ENCODE measurements around the gene MUC2. TPM values are rescaled to one million over a fixed set of nuclear protein-coding genes. Genes with fewer than 3 reads are reported as not detected.

MUC2 gene
- total RNA-seq, 1 donor from 2014 or later = not detected

DNA sequence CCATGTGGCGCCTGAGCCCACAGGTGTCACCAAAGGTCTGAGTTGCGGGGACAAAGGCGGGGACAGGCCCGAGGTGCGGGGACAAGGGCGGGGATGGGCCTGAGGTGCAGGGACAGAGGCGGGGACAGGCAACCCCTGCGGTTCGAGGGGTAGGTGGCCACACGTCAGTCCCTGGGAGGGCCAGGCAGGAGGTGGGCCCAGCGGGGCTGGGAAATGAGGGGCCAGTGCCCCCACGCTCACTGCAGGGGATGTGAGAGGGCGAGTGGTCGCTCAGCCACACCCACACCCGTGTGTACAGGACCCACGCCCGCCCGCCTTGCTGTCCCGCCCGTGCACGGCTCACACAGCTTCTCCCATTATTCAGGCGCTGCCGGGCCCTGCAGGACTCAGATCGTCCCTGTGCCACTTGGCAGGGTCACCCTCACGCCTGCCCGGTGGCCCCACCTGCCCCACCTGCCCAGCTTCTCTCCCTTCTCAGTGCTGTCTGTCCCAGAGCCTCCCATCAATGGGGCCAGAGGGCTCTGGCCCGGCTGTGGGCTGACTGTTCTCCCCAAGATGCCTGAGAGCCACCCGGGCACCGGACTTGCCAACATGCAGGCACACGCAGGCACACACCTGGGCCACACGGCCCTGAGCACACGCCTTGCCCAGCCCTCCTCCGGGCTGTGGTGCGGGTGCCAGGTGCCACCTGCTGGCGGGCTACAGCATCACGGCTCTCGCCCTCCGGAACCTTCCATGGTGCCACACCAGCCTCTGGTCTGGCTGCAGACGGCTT lies 23.9 kb upstream of the MUC2 start:
- DNase-seq (ENCODE audit: low read depth, low spot score) = peak; percentile 22

DNA sequence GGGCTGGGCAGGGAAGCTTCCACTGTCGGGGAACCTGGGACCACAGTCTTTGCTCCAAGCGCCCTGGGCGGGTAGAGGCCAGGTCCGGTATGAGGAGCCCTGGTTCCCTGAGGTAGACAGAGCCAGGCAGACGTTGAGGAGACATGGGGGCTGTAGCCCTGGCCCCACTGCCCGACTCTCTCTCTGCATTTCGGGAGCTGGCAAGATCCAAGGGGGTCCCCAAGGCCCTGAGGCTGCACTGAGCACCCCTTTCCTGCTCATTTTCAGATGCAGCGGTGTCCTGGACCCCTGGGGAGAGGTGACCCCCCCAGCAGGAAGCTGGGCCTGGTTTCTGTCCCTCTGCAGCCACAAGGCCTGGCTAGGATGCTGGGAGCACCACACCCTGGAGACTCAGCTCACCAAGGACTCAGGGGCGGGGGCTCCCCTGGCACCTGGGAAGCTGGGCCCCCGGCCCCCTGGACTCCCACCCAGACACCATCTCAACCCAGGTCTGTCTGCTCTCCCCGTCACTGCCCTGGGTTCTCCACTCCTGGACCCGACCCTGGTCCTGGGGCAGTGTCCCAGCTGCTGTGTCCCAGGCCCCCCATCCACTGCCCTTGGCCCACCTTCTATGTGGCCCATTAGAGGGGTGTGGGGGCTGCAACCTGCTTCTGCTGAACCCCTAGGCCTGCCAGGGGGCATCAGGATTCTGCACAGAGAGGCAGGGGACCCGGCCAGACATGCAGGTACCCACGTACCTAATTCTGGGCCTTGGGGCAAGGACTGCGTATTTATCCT lies 23.1 kb upstream of the MUC2 start:
- no peak for DNase-seq (ENCODE audit: low read depth, low spot score)

DNA sequence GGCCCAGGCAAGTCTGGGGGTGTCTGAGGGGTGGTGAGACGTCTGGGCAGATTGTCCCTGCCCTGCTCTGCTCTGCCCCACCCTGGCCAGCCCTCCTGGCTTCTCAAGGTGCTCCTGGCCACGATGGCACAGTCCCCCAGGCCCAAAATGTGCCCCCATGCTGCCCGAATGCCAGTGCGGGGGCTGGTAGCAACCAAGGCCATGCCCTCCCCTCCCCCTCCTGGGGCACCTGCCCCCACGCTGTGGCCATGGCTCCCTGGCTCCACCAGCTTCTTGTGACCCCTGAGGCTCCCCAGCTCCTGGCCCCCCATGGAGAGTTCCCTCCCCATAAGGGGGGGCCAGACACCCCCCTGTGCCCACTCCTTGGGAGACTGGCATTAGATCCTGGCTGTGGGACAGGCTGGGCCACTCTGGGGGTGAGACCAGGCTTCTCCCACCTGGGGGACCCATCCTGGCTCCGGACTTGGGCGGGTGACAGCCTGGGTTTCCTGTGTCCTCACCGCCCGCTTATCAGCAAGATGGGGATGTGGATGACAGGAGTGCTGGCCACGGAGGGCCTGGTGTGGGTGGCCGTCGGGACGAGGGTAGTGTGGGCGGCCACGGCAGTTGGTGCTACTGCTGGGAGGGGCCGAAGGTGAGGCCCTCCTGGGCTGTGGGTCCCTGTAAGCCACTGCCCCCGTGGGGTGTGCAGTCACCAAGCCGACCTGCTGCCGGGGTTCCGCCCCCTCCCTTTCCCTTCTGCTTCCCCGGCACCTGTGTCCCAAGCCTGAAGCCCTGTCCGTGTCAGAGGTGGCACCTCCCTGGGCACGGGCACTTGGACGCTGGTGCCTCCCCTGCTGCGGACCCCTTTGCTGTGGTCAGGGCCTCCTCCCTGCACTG lies 22.3 kb upstream of the MUC2 start:
- DNase-seq (ENCODE audit: low read depth, low spot score) = no peak

DNA sequence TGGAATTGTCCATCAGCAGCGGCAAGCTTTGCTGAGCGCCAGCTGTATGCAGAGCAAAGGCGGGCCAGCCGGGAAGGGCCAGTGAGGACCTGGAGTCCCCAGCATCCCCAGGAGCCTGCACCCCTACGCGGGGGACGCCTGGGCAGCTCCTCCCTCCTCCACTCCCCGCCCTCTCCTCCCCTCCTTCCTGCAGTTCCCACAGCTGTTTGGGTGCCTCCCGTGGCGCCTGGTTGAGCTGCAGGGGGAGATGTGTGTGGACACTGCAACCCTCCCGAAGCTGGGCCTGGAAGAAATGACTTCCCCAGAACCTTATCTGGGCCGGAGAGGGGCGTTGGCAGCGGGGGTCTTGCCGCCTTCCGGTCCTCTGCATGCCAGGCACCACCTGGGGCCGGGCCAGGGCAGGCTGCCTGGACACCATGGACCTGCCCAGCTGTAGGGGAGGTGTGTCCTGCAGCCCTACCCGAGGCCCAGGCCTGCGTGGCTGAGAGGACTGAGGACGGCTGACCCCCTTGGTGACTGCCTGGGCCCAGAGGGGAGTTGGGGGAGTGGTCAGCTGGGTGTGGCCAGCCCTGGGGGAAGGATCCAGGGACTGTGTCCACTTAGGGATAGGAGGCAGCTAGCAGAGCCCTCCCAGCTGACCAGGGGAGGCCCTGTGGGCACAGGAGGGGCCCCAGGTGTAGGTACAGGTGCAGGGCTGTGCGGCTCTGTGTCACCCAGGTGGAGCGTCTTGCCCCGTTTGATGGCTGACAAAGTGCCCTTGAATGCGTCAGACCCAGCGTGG lies 21.4 kb upstream of the MUC2 start:
- DNase-seq (ENCODE audit: low read depth, low spot score) = no peak

DNA sequence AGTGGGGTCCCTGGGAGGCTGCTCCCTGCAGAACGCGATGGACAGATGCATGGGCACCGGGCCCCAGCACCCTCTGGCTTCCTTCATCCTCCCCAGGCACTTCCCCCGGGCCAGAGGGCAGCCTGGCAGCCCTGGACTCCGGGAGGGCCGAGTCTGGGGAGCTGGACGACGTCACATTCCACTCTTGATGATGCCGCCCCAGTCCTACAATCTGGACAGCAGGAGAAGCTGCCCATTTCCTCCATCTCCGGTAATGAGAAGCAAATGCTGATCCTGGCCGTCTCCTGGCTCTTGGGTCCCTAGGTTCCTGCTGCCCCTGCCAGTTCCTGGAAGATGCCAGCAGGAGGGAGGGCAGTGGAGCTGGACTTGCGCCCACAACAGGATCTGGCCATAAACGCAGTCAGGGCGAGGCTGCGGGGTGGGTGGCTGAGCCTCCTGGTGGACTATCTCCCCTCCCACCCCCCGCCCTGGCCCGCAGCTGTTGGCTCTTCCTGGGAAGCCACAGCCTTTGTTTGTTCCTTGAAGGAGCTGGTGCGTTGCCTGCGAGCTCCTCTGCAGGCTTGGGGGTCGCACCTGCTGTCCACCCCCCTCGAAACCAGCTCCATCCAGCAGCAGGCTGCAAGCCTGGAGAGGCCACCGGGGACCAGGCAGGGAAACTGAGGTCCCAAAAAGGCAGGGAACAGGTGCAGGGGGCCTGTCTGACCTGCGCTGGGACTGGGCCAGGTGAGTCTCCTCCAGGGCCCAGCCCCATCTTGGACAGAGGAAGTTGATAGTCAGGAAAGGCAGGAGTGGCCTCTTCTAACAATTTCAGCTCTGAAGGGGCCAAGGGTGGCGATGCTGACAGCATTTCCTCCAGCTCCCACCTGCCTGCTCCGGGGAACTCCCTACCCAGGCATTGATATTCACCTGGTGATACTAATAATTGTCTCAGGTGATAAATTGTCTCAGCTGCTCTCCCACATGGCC lies 20.2 kb upstream of the MUC2 start:
- no peak for DNase-seq (ENCODE audit: low read depth, low spot score)

DNA sequence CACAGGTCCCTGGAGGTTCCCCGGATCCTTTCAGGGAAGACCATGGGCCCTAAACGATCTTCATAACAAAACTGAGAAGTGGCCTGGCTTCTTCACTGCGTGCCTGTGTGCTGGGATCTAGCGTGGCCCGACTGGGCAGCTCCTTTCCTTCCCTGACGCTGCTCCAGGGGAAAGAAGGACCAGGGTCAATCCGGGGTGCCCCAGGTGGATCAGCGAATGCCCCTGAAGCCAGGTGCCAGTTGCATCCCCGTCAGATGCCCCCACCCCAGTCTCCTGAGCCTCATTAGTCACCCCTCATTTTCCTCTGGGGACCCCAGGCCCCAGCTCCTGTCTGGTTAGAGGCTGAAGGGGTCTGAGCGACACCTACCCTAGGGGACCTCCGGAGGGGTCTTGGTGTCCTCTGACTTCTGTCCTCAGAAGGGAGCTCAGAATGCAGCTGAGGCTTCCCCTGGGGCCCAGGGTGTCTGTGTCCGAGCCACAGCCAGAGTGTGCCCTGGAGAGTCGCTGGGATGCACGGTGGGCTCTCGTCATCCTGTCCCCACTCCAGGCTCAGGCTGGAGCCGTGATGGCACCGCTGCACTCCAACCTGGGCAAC lies 19.5 kb upstream of the MUC2 start:
- no peak for DNase-seq (ENCODE audit: low read depth, low spot score)

DNA sequence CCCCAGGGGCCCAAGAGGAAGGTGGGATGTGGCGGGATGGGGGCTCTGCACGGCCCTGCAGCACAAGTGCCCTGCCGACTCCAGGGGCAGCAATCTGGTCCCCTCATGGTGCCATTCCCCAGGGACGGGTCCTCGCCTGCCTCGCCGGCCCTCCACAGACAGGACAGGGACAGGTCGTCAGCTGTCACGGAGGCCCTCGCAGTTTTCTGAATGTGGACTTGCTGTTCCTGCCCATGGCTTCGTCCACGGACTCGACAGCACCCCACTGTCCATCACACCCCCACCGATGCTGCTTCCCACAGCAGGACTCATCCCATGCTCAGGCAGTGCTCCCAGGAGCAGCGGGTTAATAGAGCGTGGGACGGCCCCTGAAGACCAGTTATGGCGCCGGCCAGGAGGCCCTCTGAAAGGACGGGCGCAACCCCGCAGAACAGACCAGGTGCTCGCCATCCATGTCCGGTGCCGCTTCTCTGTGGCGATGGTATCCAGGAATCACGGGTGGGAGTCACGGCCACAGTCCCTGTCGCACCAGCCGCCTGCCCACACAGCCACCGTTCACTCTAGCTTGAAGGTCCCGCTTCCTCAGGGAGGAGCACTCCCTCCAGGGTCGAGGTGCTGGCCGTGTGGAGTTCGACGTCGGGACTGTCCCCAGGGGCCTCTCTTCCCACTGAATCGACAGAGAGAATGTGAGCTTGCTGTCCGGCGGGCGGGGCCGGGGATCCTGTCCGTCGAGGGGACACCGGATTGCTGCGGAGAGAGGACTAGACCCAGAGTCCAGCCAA lies 18.5 kb upstream of the MUC2 start:
- no peak for DNase-seq (ENCODE audit: low read depth, low spot score)

DNA sequence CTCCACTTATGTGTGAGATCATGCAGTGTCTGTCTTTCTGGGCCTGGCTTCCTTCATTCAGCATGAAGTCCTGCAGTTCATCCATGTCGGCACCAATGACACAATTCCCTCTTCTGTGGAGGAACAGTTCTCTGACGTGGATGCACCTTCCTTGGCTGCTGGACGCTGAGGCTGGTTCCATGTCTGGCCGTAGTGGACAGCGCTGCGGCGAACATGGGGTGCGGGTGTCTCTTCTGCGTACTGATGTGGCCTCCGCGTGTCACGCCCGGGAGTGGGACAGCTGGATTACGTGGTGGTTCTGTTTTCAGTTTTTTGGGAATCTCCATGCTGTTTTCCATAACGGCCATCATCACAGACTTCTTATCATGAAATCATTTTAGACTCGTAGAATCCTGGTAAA lies 16.9 kb upstream of the MUC2 start:
- no peak for DNase-seq (ENCODE audit: low read depth, low spot score)

DNA sequence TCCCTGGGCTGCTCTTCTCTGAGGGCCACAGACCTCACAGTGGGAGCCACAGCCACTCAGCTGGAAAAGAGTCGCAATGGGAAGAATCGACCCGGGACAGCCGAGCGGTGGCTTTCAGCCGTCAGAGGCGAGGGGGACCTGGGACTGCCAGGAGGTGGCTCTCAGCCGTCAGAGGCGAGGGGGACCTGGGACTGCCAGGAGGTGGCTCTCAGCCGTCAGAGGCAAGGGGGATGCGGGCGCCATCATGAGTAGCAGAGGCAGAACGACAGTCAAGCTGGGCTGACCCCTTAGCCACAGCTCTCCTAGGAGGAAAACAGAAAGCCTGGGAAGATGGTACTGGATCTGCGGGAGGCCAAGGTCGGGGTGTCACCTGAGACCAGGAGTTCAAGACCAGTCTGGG lies 14.9 kb upstream of the MUC2 start:
- DNase-seq (ENCODE audit: low read depth, low spot score) = no peak

DNA sequence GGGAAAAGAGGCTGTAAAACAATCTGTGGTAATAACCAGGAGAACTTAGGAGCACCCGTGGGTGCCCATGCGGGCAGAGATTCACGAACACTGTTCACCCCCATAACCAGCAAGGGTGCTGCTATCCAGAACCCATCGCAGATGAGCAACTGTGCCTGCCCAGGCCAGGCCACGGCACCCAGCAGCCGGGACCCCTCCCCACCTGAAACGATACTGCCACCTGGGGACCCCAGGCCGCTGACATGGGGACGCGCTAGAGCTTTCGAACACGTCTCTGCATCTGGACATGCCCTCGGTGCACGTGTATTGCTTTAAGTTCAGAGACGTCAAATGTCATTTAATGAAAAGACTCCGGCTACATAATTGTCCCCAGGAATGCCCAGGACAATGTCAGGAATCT lies 14.3 kb upstream of the MUC2 start:
- no peak for DNase-seq (ENCODE audit: low read depth, low spot score)

DNA sequence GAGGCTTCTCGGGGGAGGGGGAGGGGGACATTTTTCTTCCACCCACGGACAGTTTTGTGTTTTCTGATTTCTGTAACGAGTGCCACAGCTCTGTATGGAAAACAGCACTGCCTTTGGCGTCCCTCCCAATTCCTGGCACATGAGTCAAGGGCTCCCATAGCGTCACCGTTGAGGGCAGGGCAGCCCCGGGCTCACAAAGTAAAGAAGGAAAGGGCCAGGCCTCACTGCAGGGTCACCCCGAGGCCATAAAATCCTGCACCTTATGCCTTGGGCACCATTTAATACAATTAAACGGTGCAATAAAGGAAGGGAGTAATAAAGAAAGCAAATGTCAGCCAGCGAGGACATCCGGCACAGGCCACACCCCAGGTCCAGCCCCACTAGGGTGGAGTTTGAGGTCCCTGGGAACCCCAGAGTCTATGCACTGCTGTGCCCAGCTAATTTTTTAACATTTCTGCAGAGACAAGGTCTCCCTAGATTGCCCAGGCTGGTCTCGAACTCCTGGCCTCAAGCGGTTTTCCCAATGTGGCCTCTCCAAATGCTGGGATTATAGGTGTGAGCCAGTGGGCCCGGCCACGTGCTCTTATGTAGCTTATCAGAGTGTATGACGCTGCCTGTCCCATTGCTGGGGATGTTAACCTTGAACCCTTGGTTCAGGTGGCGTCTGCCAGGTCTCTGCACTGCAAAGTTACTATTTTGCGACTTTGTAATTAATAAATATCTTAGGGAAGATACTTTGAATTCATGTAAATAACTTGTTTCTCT lies 13.6 kb upstream of the MUC2 start:
- no peak for DNase-seq (ENCODE audit: low read depth, low spot score)

DNA sequence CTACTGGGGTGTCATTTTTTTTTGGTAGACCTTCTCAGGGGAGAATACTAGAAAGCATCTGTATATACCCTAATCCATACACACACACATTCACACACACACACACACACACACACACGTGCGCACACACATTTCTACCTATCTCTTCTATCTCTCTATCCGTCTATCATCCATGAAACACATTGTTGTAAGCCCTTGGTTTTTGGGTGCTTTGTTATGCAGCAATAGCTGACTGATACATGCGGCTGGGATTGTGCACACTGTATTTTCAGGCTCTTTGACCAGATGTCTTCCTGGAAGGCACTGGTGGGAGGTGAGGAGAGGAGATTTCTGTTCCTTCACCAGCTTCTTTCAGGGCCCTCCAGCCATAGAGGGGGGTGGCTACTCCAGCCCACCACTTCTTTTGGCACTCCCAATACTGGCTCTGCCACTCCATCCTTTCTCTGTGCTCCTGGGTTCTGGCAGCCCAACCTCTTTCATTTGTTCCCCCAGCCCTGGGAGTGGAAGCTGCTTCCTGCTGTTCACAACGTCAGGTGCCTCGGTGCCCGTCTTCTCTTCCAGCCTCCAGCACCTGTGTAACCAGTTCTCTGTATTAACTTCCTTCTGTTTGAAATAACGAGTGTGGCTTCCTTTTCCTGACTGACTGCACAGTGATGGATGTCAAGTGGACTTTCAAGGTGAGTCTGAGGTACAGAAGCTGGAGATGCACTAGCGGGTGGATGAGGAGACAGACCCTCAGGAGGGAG lies 12.4 kb upstream of the MUC2 start:
- no peak for DNase-seq (ENCODE audit: low read depth, low spot score)

DNA sequence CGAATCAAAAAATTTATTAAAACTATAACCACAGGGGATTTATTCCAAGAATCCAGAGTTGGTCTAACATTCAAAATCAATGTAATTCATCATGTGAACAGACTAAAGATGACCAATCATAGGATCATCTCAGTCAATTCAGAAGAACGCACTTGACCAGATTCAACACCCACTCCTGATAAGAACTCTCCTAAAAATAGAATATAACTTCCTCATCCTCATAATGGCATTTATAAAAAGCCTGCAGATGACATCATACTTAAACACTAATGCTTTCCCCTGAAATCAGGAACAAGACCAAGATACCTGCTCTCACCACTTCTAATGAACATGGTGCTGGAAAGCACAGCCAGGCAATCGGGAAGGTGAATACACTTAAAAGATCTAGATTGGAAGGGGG lies 10.5 kb upstream of the MUC2 start:
- DNase-seq (ENCODE audit: low read depth, low spot score) = no peak

DNA sequence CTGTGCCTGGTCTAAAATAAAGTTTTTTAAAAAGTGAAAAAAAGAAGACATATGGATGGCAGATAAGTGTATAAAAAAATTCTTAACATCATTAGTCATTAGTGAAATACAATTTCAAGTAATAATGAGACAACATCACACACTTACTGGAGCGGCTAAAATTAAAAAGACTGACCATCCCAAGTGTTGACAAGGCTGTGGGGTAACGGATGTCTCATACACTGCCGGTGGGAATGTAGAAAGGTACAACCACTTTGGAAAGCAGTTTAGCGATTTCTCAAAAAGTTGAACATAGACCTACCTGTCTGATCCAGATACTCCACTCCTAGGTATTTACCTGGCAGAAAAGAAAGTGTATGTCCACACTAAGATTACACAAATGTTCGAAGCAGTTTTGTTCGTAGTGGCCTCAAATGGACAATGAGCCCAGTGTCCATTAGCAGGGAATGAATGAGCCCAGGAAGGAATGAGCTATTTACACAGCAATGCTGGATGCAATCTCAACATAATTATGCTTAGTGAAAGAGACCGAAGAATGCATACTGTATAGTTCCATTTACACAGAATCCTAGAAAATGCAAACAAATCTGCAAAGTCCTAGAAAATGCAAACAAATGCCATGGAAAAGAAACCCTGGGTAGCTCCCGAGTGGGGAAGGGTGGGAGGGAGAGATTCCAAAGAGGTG lies 6.7 kb upstream of the MUC2 start:
- DNase-seq (ENCODE audit: low read depth, low spot score) = no peak

DNA sequence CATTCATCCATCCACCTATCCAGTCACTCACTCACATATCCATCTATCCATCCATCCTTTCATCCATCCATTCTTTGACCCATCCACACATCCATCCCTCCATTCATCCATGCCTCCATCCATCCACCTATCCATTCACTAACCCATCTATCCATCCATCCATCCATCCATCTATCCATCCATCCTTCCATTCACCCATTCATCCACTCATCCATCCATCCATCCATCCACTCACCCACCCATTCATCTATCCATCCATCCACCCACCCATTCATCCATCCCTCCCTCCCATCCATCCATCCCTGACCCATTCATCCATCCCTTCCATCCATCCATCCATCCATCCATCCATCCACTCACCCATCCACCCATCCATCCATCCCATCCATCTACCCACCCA lies 4.9 kb upstream of the MUC2 start:
- no peak for DNase-seq (ENCODE audit: low read depth, low spot score)

DNA sequence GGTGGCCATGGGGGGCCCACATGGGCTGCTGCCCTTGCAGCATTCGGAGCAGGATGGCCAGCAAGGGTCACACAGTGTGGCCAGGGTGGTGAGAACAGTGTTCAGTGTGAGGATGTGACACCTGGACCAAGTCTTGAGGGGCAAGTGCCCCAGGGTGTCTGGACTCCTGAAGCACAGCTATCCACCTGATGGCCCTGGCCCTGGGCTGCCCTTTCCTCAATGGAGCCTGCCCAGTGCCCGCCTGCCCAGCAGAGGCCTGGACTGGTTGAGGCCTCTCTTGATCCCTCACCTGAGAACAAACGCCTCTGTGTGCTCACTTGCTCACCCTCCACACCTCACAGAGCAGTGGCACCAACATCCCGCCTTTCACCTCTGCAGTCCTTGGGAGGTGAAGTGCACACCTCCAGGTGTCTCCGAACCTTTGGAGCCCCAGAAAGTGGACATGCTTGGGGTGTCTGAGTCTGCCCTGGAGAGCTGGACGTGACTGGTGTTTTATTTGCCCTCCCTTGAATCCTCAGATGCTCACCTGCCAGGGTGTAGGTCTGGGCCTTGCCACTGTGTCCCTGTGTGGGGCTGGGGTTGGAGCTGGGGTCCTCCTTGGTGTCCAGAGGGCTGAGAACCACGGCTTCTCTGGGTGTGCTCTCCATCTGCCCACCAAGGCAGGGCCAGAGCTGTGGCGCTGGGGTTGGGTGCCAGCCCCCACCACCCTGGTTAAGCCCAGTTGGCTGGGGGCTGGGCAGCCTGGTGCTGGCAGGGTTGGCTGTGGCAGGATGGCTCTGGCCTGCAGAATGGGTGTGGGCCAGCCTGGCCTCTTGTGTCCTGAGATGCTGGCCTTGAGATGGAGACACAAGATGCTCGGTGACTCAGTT lies 3.8 kb upstream of the MUC2 start:
- DNase-seq (ENCODE audit: low read depth, low spot score) = no peak
